Keratinocyte (primary cell): ENCODE results near the gene PPA2. TPM values are rescaled to one million over a fixed set of nuclear protein-coding genes. Genes with fewer than 3 reads are reported as not detected.

Experiments
- DNase-seq: peaks from one replicate; pipeline ENCODE4 v3.0.0-alpha.2; 2011; ENCODE audit warnings: low read depth, missing footprints, low spot score
- FAIRE-seq: peaks from 2 replicates; lab custom pipeline; 2011; peaks lifted over from hg19 to GRCh38; lab: Jason Lieb, UNC
- H2AFZ ChIP-seq: 2 replicates; pipeline ENCODE4 v1.6.0; 2012; ENCODE audit warnings: low read length, control low read depth, inconsistent platforms; ENCODE audit not compliant: control insufficient read depth
- H3K27ac ChIP-seq: 2 replicates; pipeline ENCODE4 v1.5.1; 2011; ENCODE audit warnings: low read length; ENCODE audit not compliant: control insufficient read depth, insufficient read depth
- H3K27me3 ChIP-seq: 3 replicates; pipeline ENCODE4 v1.6.0; 2011; ENCODE audit warnings: low read length; ENCODE audit not compliant: control insufficient read depth, insufficient read depth; ENCODE audit errors: extremely low read depth
- H3K36me3 ChIP-seq, 2 experiments: 2 replicates in 1 of 2; 3 replicates in 1 of 2; pipeline ENCODE4 v1.5.1; 2011; ENCODE audit warnings: low read length in 2 of 2, mild to moderate bottlenecking in 1 of 2; ENCODE audit not compliant: control insufficient read depth in 2 of 2, insufficient read depth in 2 of 2; ENCODE audit errors: extremely low read depth in 1 of 2
- H3K4me1 ChIP-seq: 3 replicates; pipeline ENCODE4 v1.5.1; 2011; ENCODE audit warnings: low read length; ENCODE audit not compliant: control insufficient read depth, insufficient read depth; ENCODE audit errors: extremely low read depth
- H3K4me2 ChIP-seq: 3 replicates; pipeline ENCODE4 v1.6.0; 2011; ENCODE audit warnings: low read depth, low read length; ENCODE audit not compliant: control insufficient read depth, insufficient read depth; ENCODE audit errors: extremely low read depth
- H3K4me3 ChIP-seq, 3 experiments: fragments of 200-600 bp in 1 of 3; sonication (generic) in 1 of 3; 2 replicates in 2 of 3; 3 replicates in 1 of 3; pipeline ENCODE4 v1.5.1; 2011 to 2016; ENCODE audit warnings: low read length in 3 of 3, mild to moderate bottlenecking in 3 of 3, control low read depth in 2 of 3, inconsistent platforms in 1 of 3, low read depth in 1 of 3, mixed read lengths in 1 of 3, mixed run types in 1 of 3, moderate library complexity in 1 of 3; ENCODE audit not compliant: control insufficient read depth in 2 of 3, insufficient read depth in 2 of 3; ENCODE audit errors: extremely low read depth in 1 of 3
- H3K79me2 ChIP-seq: 2 replicates; pipeline ENCODE4 v1.6.0; 2012; ENCODE audit warnings: low read length; ENCODE audit not compliant: control insufficient read depth, insufficient read depth
- H3K9ac ChIP-seq: 3 replicates; pipeline ENCODE4 v1.6.0; 2011; ENCODE audit warnings: low read length; ENCODE audit not compliant: control insufficient read depth, insufficient read depth; ENCODE audit errors: extremely low read depth
- H3K9me1 ChIP-seq: 3 replicates; pipeline ENCODE4 v1.6.0; 2011; ENCODE audit warnings: low read length; ENCODE audit not compliant: control insufficient read depth, insufficient read depth; ENCODE audit errors: extremely low read depth
- H3K9me3 ChIP-seq: 2 replicates; pipeline ENCODE4 v1.5.1; 2012; ENCODE audit warnings: low read depth, low read length; ENCODE audit not compliant: control insufficient read depth
- H4K20me1 ChIP-seq: 3 replicates; pipeline ENCODE4 v1.6.0; 2011; ENCODE audit warnings: low read length; ENCODE audit not compliant: control insufficient read depth, insufficient read depth; ENCODE audit errors: extremely low read depth
- EZH2 ChIP-seq: IDR thresholded peaks from one replicate; pipeline ENCODE4 v1.6.1; 2012; ENCODE audit warnings: inconsistent platforms, mild to moderate bottlenecking, low read length, moderate library complexity
- dilution Hi-C: fragments of 300-500 bp; cut with MboI; formaldehyde crosslinking; loops from one replicate; pipeline ENCODE4 v1.7.0; 2020; ENCODE audit warnings: low sequenced_read_pairs; ENCODE audit not compliant: extremely low pct_ligation_motif_present
- polyA plus RNA-seq, 5 experiments: library from polyadenylated mRNA; depleted of rRNA in 3 of 5; stranded (reverse) in 3 of 5; stranded (forward) in 1 of 5; unstranded in 1 of 5; fragments of >200 nt; gene quantifications; 1 replicate in 1 of 5; 2 replicates in 3 of 5; 3 replicates in 1 of 5; pipeline versions ENCODE4 v1.2.1 to v1.2.3, GENCODE V29; 2011 to 2012; ENCODE audit warnings: missing spikeins in 2 of 5, low read depth in 1 of 5, low replicate concordance in 1 of 5
- TF ChIP-seq, protein P1 (sequence below), 3 experiments: IDR thresholded peaks in 1 of 3; conservative IDR thresholded peaks in 1 of 3; optimal IDR thresholded peaks in 1 of 3; 2 replicates in 2 of 3; 3 replicates in 1 of 3; pipeline versions ENCODE3 to v1.5.1; 2011; ENCODE audit warnings: low read length in 3 of 3, mild to moderate bottlenecking in 3 of 3, moderate library complexity in 2 of 3, control low read depth in 1 of 3, inconsistent platforms in 1 of 3; ENCODE audit not compliant: insufficient read depth in 2 of 3; ENCODE audit errors: extremely low read depth in 1 of 3

The PPA2 gene
- polyA plus RNA-seq, 1 donor (not counting 4 experiments of a cell fraction or from before 2014, with no cell fraction given): 174 TPM

DNA sequence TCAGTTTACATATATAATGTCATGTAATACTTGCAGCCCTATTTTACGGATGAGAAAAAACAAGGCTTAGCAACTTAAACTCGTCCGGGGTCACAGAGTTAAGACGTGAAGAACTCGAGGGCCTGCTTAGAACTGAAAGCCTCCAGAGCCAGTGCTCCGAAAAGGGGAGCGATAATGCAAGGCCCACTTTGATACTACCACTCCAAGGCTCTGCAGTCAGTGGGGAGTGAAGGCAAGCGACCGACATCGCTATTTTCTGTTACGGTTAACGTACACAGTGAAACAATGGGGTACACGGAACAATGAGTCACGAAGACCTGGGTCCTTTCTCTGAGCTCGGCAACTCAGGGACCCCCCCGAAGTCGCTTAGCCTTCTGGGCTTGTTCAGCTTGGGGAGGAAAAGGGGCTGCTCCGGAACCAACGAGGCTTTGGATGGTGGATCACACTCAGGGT lies 965 bp downstream of the PPA2 start:
- Histone ChIP-seq H3K27me3 (no peaks in the 10 kb centered on the region), H3K36me3 (peaks cover 0 to 2% of the 10 kb centered on the region in 2 experiments), H2AFZ (peak overlapping the region; percentile 95), H3K4me1 (peaks cover 16% of the 10 kb centered on the region), H4K20me1 (no peaks in the 10 kb centered on the region), H3K4me3 (peak overlapping the region; percentile 85 to 92 (median 85)), H3K27ac (peak overlapping the region; percentile 89), H3K9me1 (no peaks in the 10 kb centered on the region), H3K4me2 (peak overlapping the region; percentile 93), H3K9me3 (no peaks in the 10 kb centered on the region), H3K79me2 (peaks cover 50% of the 10 kb centered on the region), H3K9ac (peak overlapping the region; percentile 95)
- DNase-seq (no peak), FAIRE-seq (no peak)
- TF ChIP-seq, protein P1, sequence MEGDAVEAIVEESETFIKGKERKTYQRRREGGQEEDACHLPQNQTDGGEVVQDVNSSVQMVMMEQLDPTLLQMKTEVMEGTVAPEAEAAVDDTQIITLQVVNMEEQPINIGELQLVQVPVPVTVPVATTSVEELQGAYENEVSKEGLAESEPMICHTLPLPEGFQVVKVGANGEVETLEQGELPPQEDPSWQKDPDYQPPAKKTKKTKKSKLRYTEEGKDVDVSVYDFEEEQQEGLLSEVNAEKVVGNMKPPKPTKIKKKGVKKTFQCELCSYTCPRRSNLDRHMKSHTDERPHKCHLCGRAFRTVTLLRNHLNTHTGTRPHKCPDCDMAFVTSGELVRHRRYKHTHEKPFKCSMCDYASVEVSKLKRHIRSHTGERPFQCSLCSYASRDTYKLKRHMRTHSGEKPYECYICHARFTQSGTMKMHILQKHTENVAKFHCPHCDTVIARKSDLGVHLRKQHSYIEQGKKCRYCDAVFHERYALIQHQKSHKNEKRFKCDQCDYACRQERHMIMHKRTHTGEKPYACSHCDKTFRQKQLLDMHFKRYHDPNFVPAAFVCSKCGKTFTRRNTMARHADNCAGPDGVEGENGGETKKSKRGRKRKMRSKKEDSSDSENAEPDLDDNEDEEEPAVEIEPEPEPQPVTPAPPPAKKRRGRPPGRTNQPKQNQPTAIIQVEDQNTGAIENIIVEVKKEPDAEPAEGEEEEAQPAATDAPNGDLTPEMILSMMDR (optimal IDR thresholded peaks at IDR 0.05 in 1 of 3, IDR thresholded peaks at IDR 0.05 in 1 of 3, conservative IDR thresholded peaks at IDR 0.05 in 1 of 3; ENCODE audit: extremely low read depth in 1 of 3, insufficient read depth in 2 of 3, low read length in 3 of 3): no peak
- no peak for TF ChIP-seq EZH2
- dilution Hi-C loops: no loop called here

DNA sequence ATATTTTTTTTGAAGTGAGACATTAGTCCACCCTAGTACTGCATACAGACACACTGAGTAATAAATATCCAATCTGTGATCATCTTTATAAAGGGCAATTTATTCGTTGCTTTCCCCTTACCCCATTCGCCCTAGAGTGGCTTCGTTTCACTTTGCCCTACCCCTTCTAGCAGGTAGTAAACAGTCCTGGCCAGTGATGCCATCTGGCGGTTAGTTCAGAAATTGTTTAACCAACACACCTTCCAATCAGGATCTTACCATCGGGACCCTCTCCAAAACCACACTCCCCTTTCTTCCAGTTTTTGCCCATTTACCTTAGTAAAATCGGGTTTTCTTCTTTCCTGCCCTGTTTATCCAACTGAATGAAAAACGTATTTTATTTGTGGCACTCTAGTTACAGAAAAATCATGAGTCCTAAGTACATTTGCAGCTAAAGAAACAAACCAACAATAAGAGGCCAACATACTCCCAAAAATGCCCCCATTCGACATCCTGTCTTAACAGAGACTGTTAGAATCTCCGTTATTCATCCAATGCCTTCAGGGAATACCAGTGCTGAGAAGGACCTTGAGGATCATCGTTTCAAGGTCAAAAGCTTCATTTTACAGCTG lies 2.2 kb downstream of the PPA2 start:
- Histone ChIP-seq H3K9me3 (no peaks in the 10 kb centered on the region), H4K20me1 (no peaks in the 10 kb centered on the region), H3K4me3 (peak overlapping the region; percentile 85 to 92 (median 85)), H3K9me1 (no peaks in the 10 kb centered on the region), H3K4me2 (peak overlapping the region; percentile 93), H3K36me3 (peaks cover 1 to 2% of the 10 kb centered on the region in 2 experiments), H2AFZ (no peak overlapping the region), H3K27me3 (no peaks in the 10 kb centered on the region), H3K79me2 (peaks cover 62% of the 10 kb centered on the region), H3K4me1 (peaks cover 16% of the 10 kb centered on the region), H3K9ac (peak overlapping the region; percentile 95), H3K27ac (peak overlapping the region; percentile 89)
- dilution Hi-C loops: no loop called here
- DNase-seq: peak; percentile 30
- no peak for TF ChIP-seq EZH2
- TF ChIP-seq, protein P1 (optimal IDR thresholded peaks at IDR 0.05 in 1 of 3, IDR thresholded peaks at IDR 0.05 in 1 of 3, conservative IDR thresholded peaks at IDR 0.05 in 1 of 3; ENCODE audit: extremely low read depth in 1 of 3, insufficient read depth in 2 of 3, low read length in 3 of 3): peak; percentile 69 to 85 (median 73)
- no peak for FAIRE-seq
